HG03095 (cell line): ENCODE data around the gene CDK19.

Experiments used
- ATAC-seq: cut with Tn5 transposase; IDR thresholded peaks from one replicate; pipeline ENCODE4 v1.9.1; 2021; ENCODE audit warnings: moderate library complexity; ENCODE audit not compliant: unreplicated experiment

Gene CDK19

GRCh38 chr6:110708295-110708950 is 106.8 kb downstream of the CDK19 start:
- no peak for ATAC-seq

- no peak for ATAC-seq
Observed at GRCh38 chr6:110705543-110705942, 109.7 kb downstream of the CDK19 start.

- no peak for ATAC-seq
Observed at GRCh38 chr6:110703906-110704594, 111.2 kb downstream of the CDK19 start.

- no peak for ATAC-seq
Observed at GRCh38 chr6:110703010-110703905, 112.0 kb downstream of the CDK19 start.

GRCh38 chr6:110699780-110700179 is 115.5 kb downstream of the CDK19 start:
- ATAC-seq: no peak

GRCh38 chr6:110693994-110694393 is 121.3 kb downstream of the CDK19 start:
- ATAC-seq: no peak

GRCh38 chr6:110693296-110693695 is 122.0 kb downstream of the CDK19 start:
- ATAC-seq: no peak

GRCh38 chr6:110690916-110691315 is 124.4 kb downstream of the CDK19 start:
- no peak for ATAC-seq

- ATAC-seq: no peak
Observed at GRCh38 chr6:110690106-110690654, 125.1 kb downstream of the CDK19 start.

- ATAC-seq: no peak
Observed at GRCh38 chr6:110689275-110689935, 125.9 kb downstream of the CDK19 start.

- no peak for ATAC-seq
Observed at GRCh38 chr6:110688661-110689268, 126.5 kb downstream of the CDK19 start.

GRCh38 chr6:110687326-110687725 is 127.9 kb downstream of the CDK19 start:
- ATAC-seq: no peak

GRCh38 chr6:110683241-110683640 is 132.0 kb downstream of the CDK19 start:
- no peak for ATAC-seq

- peak; percentile 92 for ATAC-seq
Observed at GRCh38 chr6:110682460-110682853, 132.8 kb downstream of the CDK19 start.

- no peak for ATAC-seq
Observed at GRCh38 chr6:110681543-110682459, 133.5 kb downstream of the CDK19 start.

- no peak for ATAC-seq
Observed at GRCh38 chr6:110676396-110676795, 138.9 kb downstream of the CDK19 start.

GRCh38 chr6:110674096-110674495 is 141.2 kb downstream of the CDK19 start:
- no peak for ATAC-seq

GRCh38 chr6:110672122-110672521 is 143.1 kb downstream of the CDK19 start:
- ATAC-seq: no peak

GRCh38 chr6:110671447-110671846 is 143.8 kb downstream of the CDK19 start:
- no peak for ATAC-seq
